Transverse colon (tissue), 4 donors: Measurements from ENCODE around the gene SETX. TPM values are rescaled to one million over a fixed set of nuclear protein-coding genes. Genes with fewer than 3 reads are reported as not detected.

ENCODE experiments used
- DNase-seq: peaks from one replicate; pipeline ENCODE4 v3.0.0-alpha.2; 2019
- H3K27ac ChIP-seq, 4 donors: fragments of 200-600 bp; sonication (generic); 2 replicates each; pipeline ENCODE4 v1.5.1; 2016 to 2018; ENCODE audit warnings: inconsistent platforms in 4 of 4
- H3K27me3 ChIP-seq: fragments of 200-600 bp; sonication (generic); 2 replicates; pipeline ENCODE4 v1.5.1; 2017; ENCODE audit warnings: inconsistent platforms
- H3K36me3 ChIP-seq, 4 donors: fragments of 200-600 bp; sonication (generic); 2 replicates each; pipeline ENCODE4 v1.5.1; 2017 to 2019; ENCODE audit warnings: inconsistent platforms in 4 of 4
- H3K4me1 ChIP-seq, 4 donors: fragments of 200-600 bp; sonication (generic); 2 replicates each; pipeline ENCODE4 v1.5.1; 2017 to 2020; ENCODE audit warnings: inconsistent platforms in 4 of 4
- H3K4me3 ChIP-seq, 4 donors: fragments of 200-600 bp; sonication (generic); 1 replicate in 1 of 4; 2 replicates in 3 of 4; pipeline versions ENCODE4 v1.5.1 to v1.6.1; 2017 to 2019; ENCODE audit warnings: inconsistent platforms in 4 of 4
- H3K9me3 ChIP-seq, 2 donors: fragments of 200-600 bp; sonication (generic); 2 replicates each; pipeline ENCODE4 v1.5.1; 2017 to 2019; ENCODE audit warnings: inconsistent platforms in 2 of 2
- EP300 ChIP-seq: sonication (generic); formaldehyde crosslinking; IDR thresholded peaks from one replicate; pipeline ENCODE4 v1.6.1; 2017; ENCODE audit warnings: antibody characterized with exemption, low read depth
- POLR2A ChIP-seq: fragments of 450-650 bp; IDR thresholded peaks from one replicate; pipeline ENCODE4 v1.6.1; 2016; ENCODE audit warnings: antibody characterized with exemption, mild to moderate bottlenecking, moderate library complexity
- POLR2AphosphoS5 ChIP-seq, 3 donors: sonication (generic); formaldehyde crosslinking; IDR thresholded peaks; one replicate each; pipeline ENCODE4 v1.6.1; 2016; ENCODE audit warnings: antibody characterized with exemption in 3 of 3
- WGBS, 2 donors: methylation state at CpG; one replicate each; pipeline ENCODE4 v1.1.5; 2018; ENCODE audit warnings: low coverage in 1 of 2; 5-methylcytosine and 5-hydroxymethylcytosine counted together
- in situ Hi-C, 4 donors: fragments of 200-750 bp; cut with MboI; loops; one replicate each; pipeline versions ENCODE4 v1.15.0 to v1.15.1; 2017; ENCODE audit warnings: low sequenced_read_pairs in 3 of 4, low pct_ligation_motif_present in 1 of 4, low pct_unique_long_range_greater_than_20kb in 1 of 4
- intact Hi-C: fragments of 100-400 bp; cut with DNase I; formaldehyde crosslinking; loops from one replicate; pipeline ENCODE4 v1.15.1; 2023; ENCODE audit warnings: low total_unique reads
- total RNA-seq, 4 donors: library from RNA; depleted of rRNA; stranded (reverse); fragments of >200 nt; gene quantifications; one replicate each; pipeline ENCODE4 v1.1.0, GENCODE V29; 2016
- TF ChIP-seq, protein P1 (sequence below), 5 experiments: fragments of 200-600 bp in 3 of 5; fragments of 450-650 bp in 2 of 5; sonication (generic) in 3 of 5; IDR thresholded peaks; 1 replicate in 2 of 5; 2 replicates in 3 of 5; pipeline ENCODE4 v1.5.1; 2016 to 2017; ENCODE audit warnings: antibody characterized with exemption in 5 of 5, inconsistent platforms in 3 of 5, mild to moderate bottlenecking in 2 of 5, moderate library complexity in 1 of 5

The SETX gene
- total RNA-seq, 4 donors from 2014 or later, result 27.7 to 70.5 (median 48.5) TPM

DNA sequence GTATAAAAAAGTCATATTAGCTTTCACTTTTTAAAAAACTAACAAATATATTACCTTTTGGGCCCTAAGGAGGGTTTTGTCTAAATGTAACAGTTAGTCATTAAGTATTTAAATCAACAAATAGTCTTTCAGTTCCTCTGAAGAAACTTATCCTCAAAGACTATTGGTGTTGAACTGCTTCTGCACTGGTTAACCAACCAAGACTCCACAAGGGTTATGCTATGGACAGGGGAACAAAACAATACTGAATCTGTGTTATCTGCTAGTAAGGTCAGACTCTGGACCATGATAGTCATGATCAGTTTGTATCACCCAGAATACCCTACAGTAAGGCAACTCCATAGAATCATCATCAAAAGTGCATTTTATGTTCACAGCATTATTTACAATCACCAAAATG lies 42.4 kb downstream of the SETX start:
- no peaks in the 10 kb centered on the region for H3K27me3 ChIP-seq
- TF ChIP-seq POLR2A (no peak), POLR2AphosphoS5 (IDR thresholded peaks at IDR 0.05) (no peak), EP300 (no peak)
- TF ChIP-seq, protein P1, sequence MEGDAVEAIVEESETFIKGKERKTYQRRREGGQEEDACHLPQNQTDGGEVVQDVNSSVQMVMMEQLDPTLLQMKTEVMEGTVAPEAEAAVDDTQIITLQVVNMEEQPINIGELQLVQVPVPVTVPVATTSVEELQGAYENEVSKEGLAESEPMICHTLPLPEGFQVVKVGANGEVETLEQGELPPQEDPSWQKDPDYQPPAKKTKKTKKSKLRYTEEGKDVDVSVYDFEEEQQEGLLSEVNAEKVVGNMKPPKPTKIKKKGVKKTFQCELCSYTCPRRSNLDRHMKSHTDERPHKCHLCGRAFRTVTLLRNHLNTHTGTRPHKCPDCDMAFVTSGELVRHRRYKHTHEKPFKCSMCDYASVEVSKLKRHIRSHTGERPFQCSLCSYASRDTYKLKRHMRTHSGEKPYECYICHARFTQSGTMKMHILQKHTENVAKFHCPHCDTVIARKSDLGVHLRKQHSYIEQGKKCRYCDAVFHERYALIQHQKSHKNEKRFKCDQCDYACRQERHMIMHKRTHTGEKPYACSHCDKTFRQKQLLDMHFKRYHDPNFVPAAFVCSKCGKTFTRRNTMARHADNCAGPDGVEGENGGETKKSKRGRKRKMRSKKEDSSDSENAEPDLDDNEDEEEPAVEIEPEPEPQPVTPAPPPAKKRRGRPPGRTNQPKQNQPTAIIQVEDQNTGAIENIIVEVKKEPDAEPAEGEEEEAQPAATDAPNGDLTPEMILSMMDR (IDR thresholded peaks at IDR 0.05), result no peak
- DNase-seq, result no peak
- H3K4me1 ChIP-seq, result no peaks in the 10 kb centered on the region
- in situ Hi-C loops (no loop called here), intact Hi-C loops (no loop called here)
- no peak overlapping the region for H3K4me3 ChIP-seq
- H3K9me3 ChIP-seq, result no peaks in the 10 kb centered on the region
- H3K27ac ChIP-seq, result no peak overlapping the region
- H3K36me3 ChIP-seq, result peaks cover 0 to 36% (median 17%) of the 10 kb centered on the region in 4 donors

DNA sequence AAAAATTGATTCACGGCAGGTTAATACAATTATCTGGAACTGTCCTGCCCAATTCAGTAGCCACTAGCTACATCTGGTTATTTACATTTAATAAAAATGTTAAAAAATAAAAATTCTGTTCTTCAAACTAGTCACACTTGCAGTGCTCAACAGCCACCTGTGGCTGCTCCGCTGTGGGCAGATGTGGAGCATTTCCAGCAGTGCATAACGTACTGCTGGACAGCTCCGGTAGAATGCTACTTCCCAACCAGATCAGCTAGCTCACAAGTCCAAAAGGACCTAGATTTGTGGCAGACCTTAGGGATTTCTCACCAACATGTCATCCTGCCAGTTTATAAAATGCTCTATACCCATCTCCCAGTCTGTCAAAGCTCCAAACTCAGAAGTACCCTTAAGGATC lies 42.8 kb downstream of the SETX start:
- Histone ChIP-seq H3K4me1 (no peaks in the 10 kb centered on the region), H3K4me3 (no peak overlapping the region), H3K27me3 (no peaks in the 10 kb centered on the region), H3K9me3 (no peaks in the 10 kb centered on the region), H3K36me3 (peaks cover 0 to 40% (median 15%) of the 10 kb centered on the region in 4 donors), H3K27ac (no peak overlapping the region)
- TF ChIP-seq EP300 (no peak), POLR2A (no peak), POLR2AphosphoS5 (IDR thresholded peaks at IDR 0.05) (no peak)
- TF ChIP-seq, protein P1 (IDR thresholded peaks at IDR 0.05), result no peak
- 90 to 100% methylated on average over 1 to 4 of the region's 4 CpGs for WGBS, 2 donors
- no peak for DNase-seq
- intact Hi-C loops, result no loop called here
- in situ Hi-C loops, result no loop called here

DNA sequence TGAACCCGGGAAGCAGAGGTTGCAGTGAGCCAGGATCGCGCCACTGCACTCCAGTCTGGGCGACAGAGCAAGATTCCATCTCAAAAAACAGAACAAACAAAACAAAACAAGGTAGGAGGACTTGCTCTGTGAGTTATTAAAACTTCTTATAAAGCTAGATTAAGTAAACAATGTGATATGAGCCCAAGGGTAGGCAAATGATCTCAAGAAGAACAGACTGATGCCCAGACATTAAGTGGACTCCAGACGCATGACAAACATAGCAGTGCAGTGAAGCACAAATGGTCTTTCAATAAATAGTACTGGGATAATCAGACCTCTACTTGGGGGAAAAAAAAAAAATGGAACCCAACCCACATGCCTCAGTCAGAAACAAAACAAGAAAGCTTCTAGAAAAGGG lies 45.7 kb downstream of the SETX start:
- no peaks in the 10 kb centered on the region for H3K27me3 ChIP-seq
- TF ChIP-seq, protein P1 (IDR thresholded peaks at IDR 0.05), result no peak
- TF ChIP-seq EP300, result no peak
- TF ChIP-seq POLR2AphosphoS5 (IDR thresholded peaks at IDR 0.05), result no peak
- no peak for TF ChIP-seq POLR2A
- H3K4me1 ChIP-seq, result no peaks in the 10 kb centered on the region
- H3K4me3 ChIP-seq, result no peak overlapping the region
- no peak for DNase-seq
- no peaks in the 10 kb centered on the region for H3K9me3 ChIP-seq
- intact Hi-C loops (no loop called here), in situ Hi-C loops (no loop called here)
- no peak overlapping the region for H3K27ac ChIP-seq
- H3K36me3 ChIP-seq, result peaks cover 0 to 55% (median 17%) of the 10 kb centered on the region in 4 donors
- 94 to 100% methylated on average over 4 to 5 of the region's 5 CpGs for WGBS, 2 donors

DNA sequence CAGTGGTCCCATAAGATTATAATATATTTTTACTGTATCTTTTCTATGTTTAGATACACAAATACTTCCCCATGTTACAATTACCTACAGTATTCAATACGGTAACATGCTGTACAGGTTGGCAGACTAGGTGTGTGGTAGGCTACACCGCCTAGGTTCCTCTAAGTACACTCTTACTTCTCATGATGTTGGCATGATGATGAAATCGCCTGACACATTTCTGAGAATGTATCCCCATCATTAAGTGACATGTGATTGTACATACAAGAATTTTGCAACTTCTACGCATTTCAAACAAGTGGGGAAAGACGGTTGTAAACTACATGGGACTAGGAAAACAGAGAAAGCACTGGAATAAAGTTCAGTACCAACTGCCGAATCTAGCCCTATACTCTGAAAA lies 53.3 kb downstream of the SETX start:
- Histone ChIP-seq H3K9me3 (no peaks in the 10 kb centered on the region), H3K27ac (no peak overlapping the region), H3K27me3 (no peaks in the 10 kb centered on the region), H3K4me1 (no peaks in the 10 kb centered on the region), H3K4me3 (no peak overlapping the region), H3K36me3 (peaks cover 0 to 66% (median 31%) of the 10 kb centered on the region in 4 donors)
- intact Hi-C loops, result no loop called here
- in situ Hi-C loops, result no loop called here
- TF ChIP-seq POLR2A (no peak), EP300 (no peak), POLR2AphosphoS5 (IDR thresholded peaks at IDR 0.05) (no peak)
- TF ChIP-seq, protein P1 (IDR thresholded peaks at IDR 0.05), result no peak
- DNase-seq, result no peak
- 94 to 98% methylated on average over 6 of the region's 6 CpGs for WGBS, 2 donors
